COLO829 (cell line): ENCODE measurements around the gene KDM4D.
A peak's percentile ranks its signal among the peaks of the same experiment; 100 is the strongest.
"Not testable (repeated sequence)": the region's sequence is repeated elsewhere in the genome, so short reads cannot be mapped to it uniquely, and the experiment has no call there.

Experiments
- DNase-seq: peaks from one replicate; pipeline ENCODE4 v3.0.0; 2012; ENCODE audit warnings: low spot score

KDM4D gene

GRCh38 chr11:95033051-95033450 is 59.5 kb downstream of the KDM4D start:
- DNase-seq: no peak

- no peak for DNase-seq
Measured at GRCh38 chr11:95035316-95035715, 61.8 kb downstream of the KDM4D start.

- not testable (repeated sequence) for DNase-seq
Measured at GRCh38 chr11:95037356-95038035, 64.0 kb downstream of the KDM4D start.

GRCh38 chr11:95042239-95042638 is 68.7 kb downstream of the KDM4D start:
- DNase-seq: no peak

- DNase-seq: no peak
Measured at GRCh38 chr11:95042906-95043305, 69.4 kb downstream of the KDM4D start.

- no peak for DNase-seq
Measured at GRCh38 chr11:95044010-95044409, 70.5 kb downstream of the KDM4D start.

GRCh38 chr11:95045812-95046211 is 72.3 kb downstream of the KDM4D start:
- peak; percentile 43 for DNase-seq
